ENCODE data around the gene HIVEP3.
A peak's percentile ranks its signal among the peaks of the same experiment; 100 is the strongest.

Gene HIVEP3

GRCh38 chr1:41758904-41759548 is 159.7 kb downstream of the HIVEP3 start:
- Histone ChIP-seq H3K27me3 (ENCODE audit: insufficient read depth, low read length) (no peaks in the 10 kb centered on the region), H3K4me3 (ENCODE audit: low read depth, low read length, poor library complexity, severe bottlenecking) (no peak overlapping the region), H3K4me2 (ENCODE audit: low read length) (no peak overlapping the region), H3K36me3 (ENCODE audit: insufficient read depth, low read length) (no peaks in the 10 kb centered on the region; the same call in 1 of the 2 replicates), H3K9ac (ENCODE audit: low read length) (no peak overlapping the region), H3K4me1 (ENCODE audit: insufficient read depth, low read length, severe bottlenecking) (peaks cover 11% of the 10 kb centered on the region), H3K9me2 (ENCODE audit: low read depth, low read length) (no peaks in the 10 kb centered on the region), H2AFZ (ENCODE audit: low read length) (no peak overlapping the region), H3K79me2 (ENCODE audit: insufficient read depth, low read length) (no peaks in the 10 kb centered on the region), H3K9me3 (ENCODE audit: low read length) (peaks cover 20% of the 10 kb centered on the region), H4K20me1 (ENCODE audit: insufficient read depth, low read length) (no peaks in the 10 kb centered on the region), H3K27ac (ENCODE audit: low read depth, low read length, poor library complexity, severe bottlenecking) (no peak overlapping the region), H3F3A (ENCODE audit: insufficient read depth, low read length) (no peaks in the 10 kb centered on the region)
- TF ChIP-seq CTCF (IDR thresholded peaks at IDR 0.05; ENCODE audit: low read length) (no peak), EZH2 (IDR thresholded peaks at IDR 0.05; ENCODE audit: borderline replicate concordance, low read length) (no peak)

- no peak overlapping the region for H3K27ac ChIP-seq (ENCODE audit: low read depth, low read length, poor library complexity, severe bottlenecking)
- no peaks in the 10 kb centered on the region for H3K79me2 ChIP-seq (ENCODE audit: insufficient read depth, low read length)
- no peak overlapping the region for H3K4me3 ChIP-seq (ENCODE audit: low read depth, low read length, poor library complexity, severe bottlenecking)
- TF ChIP-seq CTCF (IDR thresholded peaks at IDR 0.05; ENCODE audit: low read length), result no peak
- TF ChIP-seq EZH2 (IDR thresholded peaks at IDR 0.05; ENCODE audit: borderline replicate concordance, low read length), result no peak
- no peak overlapping the region for H2AFZ ChIP-seq (ENCODE audit: low read length)
- H3K9ac ChIP-seq (ENCODE audit: low read length), result no peak overlapping the region
- H3K27me3 ChIP-seq (ENCODE audit: insufficient read depth, low read length), result no peaks in the 10 kb centered on the region
- H3F3A ChIP-seq (ENCODE audit: insufficient read depth, low read length), result no peaks in the 10 kb centered on the region
- no peaks in the 10 kb centered on the region; the same call in 1 of the 2 replicates for H3K36me3 ChIP-seq (ENCODE audit: insufficient read depth, low read length)
- peaks cover 20% of the 10 kb centered on the region for H3K9me3 ChIP-seq (ENCODE audit: low read length)
- H3K9me2 ChIP-seq (ENCODE audit: low read depth, low read length), result no peaks in the 10 kb centered on the region
- H4K20me1 ChIP-seq (ENCODE audit: insufficient read depth, low read length), result no peaks in the 10 kb centered on the region
- no peak overlapping the region for H3K4me2 ChIP-seq (ENCODE audit: low read length)
- peaks cover 13% of the 10 kb centered on the region for H3K4me1 ChIP-seq (ENCODE audit: insufficient read depth, low read length, severe bottlenecking)
Measured at GRCh38 chr1:41758500-41758899, 160.2 kb downstream of the HIVEP3 start.

GRCh38 chr1:41754540-41754939 is 164.2 kb downstream of the HIVEP3 start:
- no peak overlapping the region for H3K4me3 ChIP-seq (ENCODE audit: low read depth, low read length, poor library complexity, severe bottlenecking)
- TF ChIP-seq EZH2 (IDR thresholded peaks at IDR 0.05; ENCODE audit: borderline replicate concordance, low read length), result no peak
- TF ChIP-seq CTCF (IDR thresholded peaks at IDR 0.05; ENCODE audit: low read length), result peak; percentile 66
- H3K9me3 ChIP-seq (ENCODE audit: low read length), result no peaks in the 10 kb centered on the region
- H3K27ac ChIP-seq (ENCODE audit: low read depth, low read length, poor library complexity, severe bottlenecking), result peak overlapping the region; percentile 29
- H3K4me2 ChIP-seq (ENCODE audit: low read length), result no peak overlapping the region
- no peaks in the 10 kb centered on the region for H3K36me3 ChIP-seq (ENCODE audit: insufficient read depth, low read length)
- no peak overlapping the region for H2AFZ ChIP-seq (ENCODE audit: low read length)
- no peaks in the 10 kb centered on the region for H3K27me3 ChIP-seq (ENCODE audit: insufficient read depth, low read length)
- H3K9ac ChIP-seq (ENCODE audit: low read length), result no peak overlapping the region
- no peaks in the 10 kb centered on the region for H3K79me2 ChIP-seq (ENCODE audit: insufficient read depth, low read length)
- no peaks in the 10 kb centered on the region for H3F3A ChIP-seq (ENCODE audit: insufficient read depth, low read length)
- no peaks in the 10 kb centered on the region for H3K9me2 ChIP-seq (ENCODE audit: low read depth, low read length)
- no peaks in the 10 kb centered on the region for H4K20me1 ChIP-seq (ENCODE audit: insufficient read depth, low read length)
- H3K4me1 ChIP-seq (ENCODE audit: insufficient read depth, low read length, severe bottlenecking), result peaks cover 50% of the 10 kb centered on the region

All from OCI-LY1 (cell line).